ENCODE measurements around the gene VDR.
"Not testable (repeated sequence)": the region's sequence is repeated elsewhere in the genome, so short reads cannot be mapped to it uniquely, and the experiment has no call there.

VDR gene

DNA sequence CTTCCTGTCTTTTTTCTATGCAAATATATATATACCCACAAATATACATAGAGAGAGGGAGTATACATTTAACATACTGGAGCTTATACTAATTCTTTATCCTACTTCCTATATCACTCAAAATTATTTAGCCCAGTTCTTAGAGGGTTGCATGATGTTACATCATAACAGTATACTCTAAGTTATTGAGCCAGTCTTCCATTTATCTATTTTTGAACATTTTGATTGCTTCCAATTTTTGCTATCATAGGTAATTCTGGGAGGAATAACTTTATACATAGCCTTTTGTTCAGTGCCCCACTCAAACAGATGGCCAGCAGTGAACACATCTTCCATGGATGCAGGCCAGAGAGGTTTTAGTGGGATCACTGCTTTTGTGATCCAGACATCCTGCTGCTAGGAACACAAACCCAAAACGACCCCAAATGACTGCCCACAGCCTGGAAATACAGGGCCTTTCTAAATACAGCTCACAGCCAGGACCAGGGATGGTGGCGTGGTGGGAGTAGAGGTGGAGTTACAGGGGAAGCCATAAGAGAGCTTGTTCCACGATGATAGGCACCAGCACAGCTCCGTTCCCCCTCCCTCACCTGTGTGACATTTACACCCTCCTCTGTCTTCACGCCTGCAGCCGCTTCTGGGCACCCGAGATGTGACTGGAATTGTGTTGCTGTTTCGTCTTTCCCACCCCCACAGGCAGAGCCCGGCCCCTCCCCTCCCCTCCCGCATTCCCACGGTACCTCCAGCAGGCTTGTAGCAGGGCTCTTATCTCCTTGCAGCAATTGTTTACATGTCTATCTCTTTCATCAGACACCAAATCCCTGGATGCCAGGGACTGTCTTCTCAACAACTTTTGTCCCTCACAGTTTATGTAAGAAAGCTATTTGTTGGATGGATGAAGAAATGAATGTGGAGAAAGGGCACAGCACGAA lies 54.4 kb downstream of the VDR start:
- no peak for DNase-seq (ENCODE audit: low spot score)
- H3K9me3 Mint-ChIP-seq = no peaks in the 10 kb centered on the region
- H3K27ac Mint-ChIP-seq = no peak overlapping the region
- peaks cover 41% of the 10 kb centered on the region for H3K36me3 Mint-ChIP-seq (ENCODE audit: low read depth)
- H3K4me1 Mint-ChIP-seq (ENCODE audit: low read depth) = peaks cover 6% of the 10 kb centered on the region
- no peaks in the 10 kb centered on the region for H3K27me3 Mint-ChIP-seq (ENCODE audit: low read depth)
- no peak overlapping the region for H3K4me3 Mint-ChIP-seq

DNA sequence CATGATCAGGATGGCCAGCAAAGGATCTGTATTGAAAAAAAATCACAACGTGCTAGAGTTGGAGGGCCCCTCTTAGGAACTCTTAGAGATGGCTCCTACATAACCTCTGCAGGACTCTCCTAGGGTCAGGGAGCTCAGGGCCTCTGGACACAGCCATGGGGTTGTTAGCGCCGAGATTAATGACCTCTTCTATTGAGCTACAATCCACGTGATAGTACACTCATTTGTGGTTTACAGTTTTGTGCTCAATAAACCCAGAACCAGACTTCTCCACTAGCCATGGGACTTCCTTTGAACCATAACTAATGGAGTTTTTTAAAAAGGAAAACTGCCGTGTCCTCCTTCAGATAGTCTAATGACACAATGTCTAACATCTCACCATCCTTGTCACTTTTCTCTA lies 55.5 kb downstream of the VDR start:
- no peak for DNase-seq (ENCODE audit: low spot score)
- Mint-ChIP-seq H3K36me3 (ENCODE audit: low read depth) (peaks cover 43% of the 10 kb centered on the region), H3K4me3 (no peak overlapping the region), H3K4me1 (ENCODE audit: low read depth) (peaks cover 6% of the 10 kb centered on the region), H3K27me3 (ENCODE audit: low read depth) (no peaks in the 10 kb centered on the region), H3K27ac (no peak overlapping the region), H3K9me3 (no peaks in the 10 kb centered on the region)

DNA sequence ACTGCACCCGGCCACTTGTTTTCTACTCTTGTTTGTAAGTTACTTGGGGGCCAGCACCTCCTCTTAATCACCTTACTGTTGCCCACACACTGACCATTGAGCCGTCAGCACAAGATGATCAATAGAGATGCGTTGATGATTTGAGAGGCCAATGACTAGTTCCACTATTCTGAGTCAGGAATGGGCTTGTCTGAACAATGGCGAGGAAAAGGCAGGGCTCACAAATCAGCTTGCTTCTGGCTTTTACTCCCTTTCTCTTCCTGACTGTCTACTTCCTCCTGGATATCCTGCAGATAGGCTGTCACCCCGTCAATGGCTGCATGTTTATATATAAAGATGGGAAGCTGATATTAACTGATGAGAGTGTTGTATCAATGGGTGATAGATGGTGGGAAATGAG lies 55.9 kb downstream of the VDR start:
- peaks cover 6% of the 10 kb centered on the region for H3K4me1 Mint-ChIP-seq (ENCODE audit: low read depth)
- no peak overlapping the region for H3K27ac Mint-ChIP-seq
- no peak overlapping the region for H3K4me3 Mint-ChIP-seq
- no peaks in the 10 kb centered on the region for H3K9me3 Mint-ChIP-seq
- H3K36me3 Mint-ChIP-seq (ENCODE audit: low read depth) = peaks cover 44% of the 10 kb centered on the region
- H3K27me3 Mint-ChIP-seq (ENCODE audit: low read depth) = no peaks in the 10 kb centered on the region
- DNase-seq (ENCODE audit: low spot score) = no peak

DNA sequence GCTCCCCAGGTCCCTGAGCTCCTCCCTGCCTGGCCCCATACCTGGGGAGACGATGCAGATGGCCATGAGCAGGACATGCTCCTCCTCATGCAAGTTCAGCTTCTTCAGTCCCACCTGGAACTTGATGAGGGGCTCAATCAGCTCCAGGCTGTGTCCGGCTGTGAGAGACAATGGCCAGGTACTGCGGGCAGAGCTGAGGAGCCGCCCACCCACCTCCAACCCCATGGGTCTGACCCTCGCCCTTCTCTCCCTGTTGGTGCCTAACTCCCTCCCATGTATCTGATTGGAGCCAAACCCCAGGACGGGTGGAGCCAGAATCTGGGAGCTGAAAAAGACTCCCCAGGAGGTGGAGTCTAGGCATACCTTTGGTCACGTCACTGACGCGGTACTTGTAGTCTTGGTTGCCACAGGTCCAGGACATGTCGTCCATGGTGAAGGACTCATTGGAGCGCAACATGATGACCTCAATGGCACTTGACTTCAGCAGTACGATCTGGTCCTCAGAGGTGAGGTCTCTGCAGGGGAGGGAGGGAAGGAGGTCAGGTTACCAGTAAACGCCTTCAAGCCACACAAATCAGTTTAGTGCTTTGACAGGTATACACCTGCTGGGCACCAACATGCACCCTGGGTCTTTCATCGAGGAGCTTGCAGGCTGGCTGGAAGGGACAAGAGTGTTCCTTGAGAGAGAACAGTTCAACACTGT lies 58.3 kb downstream of the VDR start:
- no peak overlapping the region for H3K4me3 Mint-ChIP-seq
- H3K27me3 Mint-ChIP-seq (ENCODE audit: low read depth) = no peaks in the 10 kb centered on the region
- H3K27ac Mint-ChIP-seq = no peak overlapping the region
- peaks cover 37% of the 10 kb centered on the region for H3K36me3 Mint-ChIP-seq (ENCODE audit: low read depth)
- DNase-seq (ENCODE audit: low spot score) = no peak
- no peaks in the 10 kb centered on the region for H3K9me3 Mint-ChIP-seq
- H3K4me1 Mint-ChIP-seq (ENCODE audit: low read depth) = no peaks in the 10 kb centered on the region

DNA sequence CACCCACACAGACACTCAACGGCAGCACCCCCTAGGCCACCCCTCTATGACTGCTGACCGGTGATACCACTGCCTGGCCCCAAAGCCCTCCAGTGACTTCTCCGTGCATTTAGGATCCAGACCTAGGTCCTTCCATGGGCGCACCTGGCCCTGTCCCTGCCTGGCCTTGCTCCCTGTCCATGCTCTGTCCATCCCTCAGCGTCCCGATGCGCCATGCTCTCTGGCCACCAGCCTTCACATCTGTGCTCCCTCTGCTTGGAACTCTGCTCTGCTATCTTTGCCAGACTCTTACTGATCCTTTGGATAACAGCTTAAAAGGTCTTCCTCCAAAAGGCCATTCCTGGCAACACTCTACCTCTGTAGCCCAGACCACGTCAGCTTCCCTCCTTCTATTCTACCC lies 59.7 kb downstream of the VDR start:
- no peaks in the 10 kb centered on the region for H3K27me3 Mint-ChIP-seq (ENCODE audit: low read depth)
- no peaks in the 10 kb centered on the region for H3K4me1 Mint-ChIP-seq (ENCODE audit: low read depth)
- no peak overlapping the region for H3K4me3 Mint-ChIP-seq
- DNase-seq (ENCODE audit: low spot score) = no peak
- no peak overlapping the region for H3K27ac Mint-ChIP-seq
- peaks cover 29% of the 10 kb centered on the region for H3K36me3 Mint-ChIP-seq (ENCODE audit: low read depth)
- H3K9me3 Mint-ChIP-seq = no peaks in the 10 kb centered on the region

DNA sequence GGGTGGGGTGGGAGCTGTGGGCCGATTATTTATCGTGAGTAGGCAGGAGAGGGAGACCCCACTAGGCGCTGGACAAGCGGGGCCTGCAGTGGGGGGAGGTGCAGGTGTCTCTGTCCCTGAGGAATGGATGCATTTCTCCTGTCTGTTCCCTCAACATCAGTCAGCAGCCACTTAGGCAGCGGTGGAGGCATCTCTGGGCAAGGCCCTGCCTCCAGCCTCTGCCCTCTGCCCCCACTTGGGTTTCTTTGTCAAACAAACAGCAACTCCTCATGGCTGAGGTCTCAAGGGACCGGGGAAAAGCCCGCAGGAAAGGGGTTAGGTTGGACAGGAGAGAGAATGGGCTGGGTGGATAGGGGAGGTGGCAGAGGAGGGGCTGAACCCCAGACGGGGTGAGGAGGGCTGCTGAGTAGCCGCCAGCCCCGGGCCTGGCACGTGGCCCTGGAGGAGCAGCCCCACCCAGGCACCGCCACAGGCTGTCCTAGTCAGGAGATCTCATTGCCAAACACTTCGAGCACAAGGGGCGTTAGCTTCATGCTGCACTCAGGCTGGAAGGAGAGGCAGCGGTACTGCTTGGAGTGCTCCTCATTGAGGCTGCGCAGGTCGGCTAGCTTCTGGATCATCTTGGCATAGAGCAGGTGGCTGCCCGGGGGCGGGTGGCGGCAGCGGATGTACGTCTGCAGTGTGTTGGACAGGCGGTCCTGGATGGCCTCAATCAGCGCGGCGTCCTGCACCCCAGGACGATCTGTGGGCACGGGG lies 60.4 kb downstream of the VDR start:
- H3K36me3 Mint-ChIP-seq (ENCODE audit: low read depth) = peaks cover 27% of the 10 kb centered on the region
- no peak overlapping the region for H3K27ac Mint-ChIP-seq
- H3K27me3 Mint-ChIP-seq (ENCODE audit: low read depth) = no peaks in the 10 kb centered on the region
- no peaks in the 10 kb centered on the region for H3K9me3 Mint-ChIP-seq
- no peak overlapping the region for H3K4me3 Mint-ChIP-seq
- no peak for DNase-seq (ENCODE audit: low spot score)
- H3K4me1 Mint-ChIP-seq (ENCODE audit: low read depth) = no peaks in the 10 kb centered on the region

DNA sequence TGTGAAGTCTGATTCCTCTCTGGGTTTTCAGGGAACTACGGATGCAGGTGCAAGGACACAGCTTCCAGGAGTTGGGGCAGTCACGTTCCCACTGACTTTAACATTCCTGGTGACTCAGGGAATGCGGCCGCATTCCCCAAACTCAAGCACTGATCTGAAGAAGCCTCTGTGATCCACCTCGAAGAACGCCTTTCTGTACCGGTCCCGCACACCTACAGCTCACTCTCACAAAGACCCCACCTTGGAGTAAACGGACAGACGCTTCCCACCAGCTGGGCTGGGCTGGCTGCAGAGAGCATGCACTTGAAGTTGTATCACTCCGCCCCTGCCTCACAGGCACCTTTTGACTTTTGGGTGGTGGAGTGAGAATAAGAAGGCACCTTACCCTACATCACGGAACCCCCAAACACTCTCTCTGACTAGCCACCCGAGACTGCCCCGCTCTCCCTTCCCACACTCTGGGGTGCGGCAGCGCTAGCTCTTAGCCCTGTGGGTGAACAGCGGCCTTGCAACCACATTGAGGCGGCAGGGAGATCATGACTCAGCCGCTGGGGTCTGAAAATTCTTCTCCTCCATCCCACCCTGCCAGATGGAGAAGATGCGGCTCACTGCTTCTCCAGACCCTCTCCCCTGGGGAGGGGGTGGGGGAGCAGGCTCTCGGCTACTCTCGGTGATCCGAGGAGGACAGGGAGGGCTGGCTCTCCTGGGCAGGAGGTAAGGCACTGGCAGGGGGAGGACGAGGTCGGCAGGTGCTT lies 61.4 kb downstream of the VDR start:
- peaks cover 3% of the 10 kb centered on the region for H3K4me1 Mint-ChIP-seq (ENCODE audit: low read depth)
- H3K27ac Mint-ChIP-seq = no peak overlapping the region
- no peak for DNase-seq (ENCODE audit: low spot score)
- no peaks in the 10 kb centered on the region for H3K9me3 Mint-ChIP-seq
- H3K27me3 Mint-ChIP-seq (ENCODE audit: low read depth) = no peaks in the 10 kb centered on the region
- H3K4me3 Mint-ChIP-seq = no peak overlapping the region
- H3K36me3 Mint-ChIP-seq (ENCODE audit: low read depth) = peaks cover 25% of the 10 kb centered on the region

DNA sequence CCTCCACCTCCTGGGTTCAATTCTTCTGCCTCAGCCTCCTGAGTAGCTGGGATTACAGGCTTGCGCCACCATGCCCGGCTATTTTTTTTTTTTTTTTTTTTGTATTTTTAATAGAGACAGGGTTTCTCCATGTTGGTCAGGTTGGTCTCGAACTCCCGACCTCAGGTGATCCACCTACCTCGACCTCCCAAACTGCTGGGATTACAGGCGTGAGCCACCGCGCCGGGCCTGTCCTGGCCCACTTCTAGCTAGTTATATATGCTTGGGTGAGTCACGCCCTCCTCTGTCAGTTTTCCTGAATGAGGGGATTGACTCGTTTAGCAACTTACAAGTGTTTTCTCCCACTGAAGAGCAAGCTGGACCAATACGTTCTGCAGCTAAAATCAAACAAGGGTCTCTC lies 62.3 kb downstream of the VDR start:
- not testable (repeated sequence) for H3K27me3 Mint-ChIP-seq (ENCODE audit: low read depth); H3K27ac Mint-ChIP-seq

DNA sequence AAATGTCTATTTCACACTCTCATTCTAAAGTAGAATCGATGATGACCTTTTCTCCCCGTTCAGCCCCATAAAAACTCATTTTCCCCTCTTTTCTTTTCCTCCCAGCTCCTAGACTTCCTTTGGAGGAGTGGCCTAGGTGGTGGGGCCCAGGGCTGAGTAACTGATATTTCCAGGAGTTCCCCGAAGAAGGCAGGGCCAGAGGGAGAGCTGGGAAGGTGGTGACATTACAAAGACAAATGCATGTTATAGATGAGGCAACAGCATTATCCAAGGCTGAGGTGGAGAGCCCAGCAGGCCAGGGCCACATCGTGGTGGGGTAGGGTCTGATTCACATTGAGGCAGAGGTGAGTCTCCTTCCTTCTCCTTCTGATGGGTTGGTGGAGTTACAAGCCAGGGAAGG lies 62.9 kb downstream of the VDR start:
- no peaks in the 10 kb centered on the region for H3K9me3 Mint-ChIP-seq
- no peak for DNase-seq (ENCODE audit: low spot score)
- H3K4me3 Mint-ChIP-seq = no peak overlapping the region
- H3K4me1 Mint-ChIP-seq (ENCODE audit: low read depth) = peaks cover 10% of the 10 kb centered on the region
- no peaks in the 10 kb centered on the region for H3K27me3 Mint-ChIP-seq (ENCODE audit: low read depth)
- no peak overlapping the region for H3K27ac Mint-ChIP-seq
- peaks cover 23% of the 10 kb centered on the region for H3K36me3 Mint-ChIP-seq (ENCODE audit: low read depth)

More for the DNA sequence above, 62.3 kb downstream of the VDR start:
- not testable (repeated sequence) for H3K4me1 Mint-ChIP-seq (ENCODE audit: low read depth); H3K4me3 Mint-ChIP-seq; DNase-seq (ENCODE audit: low spot score); H3K9me3 Mint-ChIP-seq
- H3K36me3 Mint-ChIP-seq (ENCODE audit: low read depth) = peaks cover 25% of the 10 kb centered on the region

DNA sequence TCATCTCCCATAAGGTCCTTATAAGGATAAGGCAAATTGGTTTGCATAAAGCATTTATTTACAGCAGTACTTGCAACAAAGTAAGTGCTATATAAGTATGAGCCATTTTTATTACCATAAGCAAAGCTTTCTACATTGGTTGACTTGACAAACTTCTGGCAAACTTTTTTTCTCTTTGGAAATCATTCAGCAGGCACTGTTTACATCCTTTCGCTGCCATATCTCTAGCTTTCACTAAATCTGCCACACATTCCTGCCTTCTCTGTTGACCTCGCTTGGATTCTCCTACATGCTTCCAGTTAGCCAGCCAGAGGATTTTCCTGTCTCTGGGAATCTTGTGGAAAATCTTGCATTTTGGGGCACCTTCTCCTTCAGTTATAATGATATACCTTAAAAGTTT lies 63.3 kb downstream of the VDR start:
- no peaks in the 10 kb centered on the region for H3K9me3 Mint-ChIP-seq
- H3K36me3 Mint-ChIP-seq (ENCODE audit: low read depth) = peaks cover 21% of the 10 kb centered on the region
- no peaks in the 10 kb centered on the region for H3K27me3 Mint-ChIP-seq (ENCODE audit: low read depth)
- H3K4me3 Mint-ChIP-seq = no peak overlapping the region
- no peak overlapping the region for H3K27ac Mint-ChIP-seq
- no peak for DNase-seq (ENCODE audit: low spot score)
- peaks cover 13% of the 10 kb centered on the region for H3K4me1 Mint-ChIP-seq (ENCODE audit: low read depth)

DNA sequence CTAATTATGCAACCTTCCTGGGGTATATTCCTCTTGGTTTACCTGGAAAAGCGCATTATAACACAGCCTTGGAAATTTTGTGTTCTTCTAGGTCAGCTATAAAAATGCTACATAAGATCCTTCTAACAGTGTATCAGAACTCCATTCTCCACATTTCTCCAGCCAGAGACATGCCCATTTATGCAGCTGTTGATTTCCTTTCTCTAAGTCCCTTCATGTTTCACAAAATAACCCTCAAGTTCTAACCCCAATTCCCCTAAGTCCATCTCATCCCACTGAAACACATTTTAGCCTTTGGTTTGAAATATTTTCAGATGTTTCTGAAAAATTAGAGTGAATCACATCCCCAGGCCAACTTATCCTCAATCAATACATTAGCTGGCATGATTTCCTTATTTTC lies 64.2 kb downstream of the VDR start:
- Mint-ChIP-seq H3K4me3 (no peak overlapping the region), H3K4me1 (ENCODE audit: low read depth) (peaks cover 23% of the 10 kb centered on the region), H3K27ac (no peak overlapping the region), H3K9me3 (no peaks in the 10 kb centered on the region), H3K36me3 (ENCODE audit: low read depth) (peaks cover 14% of the 10 kb centered on the region), H3K27me3 (ENCODE audit: low read depth) (no peaks in the 10 kb centered on the region)
- no peak for DNase-seq (ENCODE audit: low spot score)

DNA sequence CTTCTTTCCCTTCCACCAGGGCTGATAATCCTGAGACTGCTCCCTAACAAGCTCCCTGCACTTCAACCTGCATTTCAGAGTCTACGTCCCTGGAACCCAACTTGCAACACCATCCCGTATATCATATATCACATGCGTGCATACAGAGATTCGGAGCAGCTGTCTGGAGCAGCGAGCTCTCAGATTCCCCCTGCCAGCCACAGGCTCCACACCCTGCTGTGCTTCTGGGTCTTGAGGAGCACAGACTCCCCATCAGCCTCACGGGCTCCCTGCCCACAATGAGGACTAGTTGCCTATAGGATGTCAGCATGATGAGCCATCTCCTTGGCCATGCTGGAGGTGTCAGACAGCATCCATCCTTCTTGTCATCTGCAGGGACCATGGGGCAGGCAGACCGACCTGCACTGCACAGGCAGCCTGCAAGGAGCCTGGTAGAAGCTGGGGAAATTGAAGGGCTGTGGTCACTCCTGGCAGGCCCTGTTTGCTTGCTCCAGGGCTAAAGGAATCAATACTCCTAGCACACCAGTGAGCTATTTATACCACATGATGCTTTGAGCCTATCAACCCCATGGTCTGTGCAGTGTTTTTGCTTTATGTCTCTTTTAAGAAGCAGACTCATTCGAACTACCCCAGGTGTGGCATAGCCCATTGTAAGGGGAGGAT lies 65.4 kb downstream of the VDR start:
- H3K4me1 Mint-ChIP-seq (ENCODE audit: low read depth) = peaks cover 34% of the 10 kb centered on the region
- H3K9me3 Mint-ChIP-seq = no peaks in the 10 kb centered on the region
- no peak overlapping the region for H3K4me3 Mint-ChIP-seq
- H3K27me3 Mint-ChIP-seq (ENCODE audit: low read depth) = no peaks in the 10 kb centered on the region
- DNase-seq (ENCODE audit: low spot score) = no peak
- H3K36me3 Mint-ChIP-seq (ENCODE audit: low read depth) = peaks cover 8% of the 10 kb centered on the region
- H3K27ac Mint-ChIP-seq = no peak overlapping the region

DNA sequence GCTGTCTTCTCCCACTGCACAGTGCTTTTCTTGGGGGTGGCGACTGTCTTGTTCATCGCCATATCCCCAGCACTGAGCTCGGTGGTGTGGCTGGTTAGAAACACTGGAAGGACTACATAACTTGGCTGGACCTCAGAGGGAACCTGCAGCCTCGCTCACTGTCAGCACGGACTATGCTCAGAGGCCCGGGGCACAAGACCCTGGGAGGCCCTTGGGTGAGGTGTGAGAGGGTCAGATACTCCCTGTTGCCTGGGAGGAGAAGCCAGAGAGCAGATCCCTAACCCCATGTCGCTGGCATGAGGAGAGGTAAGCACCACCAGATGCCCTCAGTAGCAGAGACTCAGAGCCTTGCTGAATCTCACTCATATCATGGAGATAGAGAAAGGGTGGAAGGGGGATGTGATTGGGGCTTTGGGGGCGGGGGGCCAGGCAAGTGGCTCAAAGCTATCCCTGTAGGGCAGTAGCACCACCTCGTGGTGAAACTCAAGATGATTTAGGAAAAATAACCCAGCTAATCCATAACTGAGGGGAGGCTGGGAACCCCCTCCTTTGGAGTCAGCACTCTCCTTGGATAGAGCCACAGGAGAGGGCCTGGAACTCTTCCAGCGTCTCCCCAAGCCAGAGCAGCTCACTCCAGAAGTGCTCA lies 66.4 kb downstream of the VDR start:
- Mint-ChIP-seq H3K9me3 (no peaks in the 10 kb centered on the region), H3K27ac (no peak overlapping the region), H3K36me3 (ENCODE audit: low read depth) (peaks cover 3% of the 10 kb centered on the region), H3K27me3 (ENCODE audit: low read depth) (no peaks in the 10 kb centered on the region), H3K4me3 (no peak overlapping the region), H3K4me1 (ENCODE audit: low read depth) (peaks cover 42% of the 10 kb centered on the region)
- no peak for DNase-seq (ENCODE audit: low spot score)

Data from T-helper 2 cell treated with Interferon-gamma antibody and Interleukin-4, amounts not matched to agents 5 μg/mL and 100 μg/mL, for 36 hours (primary cell).